Cardiac septum (tissue), 1 donor: Measurements from ENCODE around the gene CROCC2. TPM values are rescaled to one million over a fixed set of nuclear protein-coding genes. Genes with fewer than 3 reads are reported as not detected.
A peak's percentile ranks its signal among the peaks of the same experiment; 100 is the strongest.

ENCODE experiments used
- DNase-seq: peaks from one replicate; pipeline ENCODE4 v3.0.0-alpha.2; 2020; ENCODE audit warnings: low spot score
- intact Hi-C: fragments of 100-400 bp; cut with DNase I; formaldehyde crosslinking; loops from one replicate; pipeline ENCODE4 v1.14.0; 2022
- total RNA-seq: library from RNA; stranded (reverse); fragmentation: NEBNext Ultra II Directional; extraction: Animal tissue kit (Norgen Biotek cat#: 25700); gene quantifications from one replicate; pipeline ENCODE4 v1.2.1, GENCODE V29; 2021
- donor health status: DM: no; HTN: no; CAD: no.

CROCC2 gene
- total RNA-seq, 1 donor from 2014 or later: not detected

DNA sequence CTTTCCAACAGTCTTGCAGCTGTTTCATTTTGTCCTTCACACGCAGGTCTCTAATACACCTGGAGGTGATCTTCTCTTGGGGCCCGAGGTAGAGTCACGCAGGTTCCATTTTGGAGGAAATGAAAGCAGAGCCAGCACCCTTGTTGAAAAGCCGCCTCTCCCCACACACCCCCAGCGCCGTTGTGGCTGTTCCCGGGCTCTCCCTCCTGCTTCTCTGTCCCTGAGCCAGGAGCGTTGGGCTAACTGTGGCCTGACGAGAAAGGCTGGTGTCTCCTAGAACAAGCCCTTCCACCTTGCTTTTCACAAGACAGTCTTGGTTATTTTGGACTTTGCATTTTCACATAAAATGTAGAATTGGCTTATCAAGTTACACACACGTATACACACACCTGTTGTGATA is 108.6 kb downstream of the CROCC2 start:
- intact Hi-C loops: no loop called here
- DNase-seq: peak; percentile 56

DNA sequence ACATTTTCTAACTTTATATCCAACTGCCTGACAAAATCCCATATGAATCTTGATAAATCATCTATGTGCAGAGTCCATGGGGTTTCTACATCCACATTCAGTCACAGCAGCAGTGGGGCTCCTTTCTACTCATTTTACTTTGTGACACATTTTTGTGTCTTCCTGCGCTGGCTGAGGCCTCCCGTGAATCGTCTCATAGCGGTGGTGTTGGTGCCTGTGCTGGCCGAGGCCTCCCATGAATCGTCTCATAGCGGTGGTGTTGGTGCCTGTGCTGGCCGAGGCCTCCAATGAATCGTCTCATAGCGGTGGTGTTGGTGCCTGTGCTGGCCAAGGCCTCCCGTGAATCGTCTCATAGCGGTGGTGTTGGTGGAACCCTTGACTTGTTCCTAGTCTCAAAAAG is 109.3 kb downstream of the CROCC2 start:
- intact Hi-C loops: no loop called here
- peak; percentile 59 for DNase-seq

DNA sequence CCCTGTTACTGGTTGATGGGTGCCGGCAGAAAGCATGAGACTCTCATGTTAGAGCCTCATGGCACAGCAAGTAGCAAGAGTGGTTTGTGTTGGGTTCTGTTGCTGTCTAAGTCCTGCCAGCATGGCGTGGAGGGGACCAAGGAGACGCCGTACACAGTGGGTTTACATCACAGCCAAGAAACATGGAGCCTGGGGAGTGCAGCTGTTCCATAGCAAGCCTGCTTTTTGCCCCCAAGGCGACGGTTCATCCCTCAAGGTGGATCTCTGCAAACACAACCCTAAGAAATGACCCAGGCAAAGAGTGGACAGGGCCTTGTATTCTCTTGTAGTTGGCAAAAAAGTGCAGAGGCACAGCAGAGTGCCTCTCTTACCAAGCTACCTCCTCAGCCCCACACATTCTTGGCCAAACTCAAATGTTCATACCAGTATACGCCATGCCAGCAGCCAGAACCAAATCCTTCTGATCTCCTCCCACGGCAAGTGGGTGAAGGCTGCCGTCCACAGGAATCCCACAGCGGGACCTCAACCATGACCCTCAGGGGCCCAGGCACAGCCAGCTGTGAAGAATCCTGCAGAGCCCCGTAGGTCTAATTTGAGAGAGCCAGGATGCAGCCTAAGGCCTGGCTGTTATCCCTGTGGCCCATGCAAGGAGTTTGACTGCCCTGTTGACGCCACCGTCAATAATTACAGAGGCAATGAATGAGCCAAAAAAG is 111.2 kb downstream of the CROCC2 start:
- peak; percentile 70 for DNase-seq
- intact Hi-C loops: no loop called here

DNA sequence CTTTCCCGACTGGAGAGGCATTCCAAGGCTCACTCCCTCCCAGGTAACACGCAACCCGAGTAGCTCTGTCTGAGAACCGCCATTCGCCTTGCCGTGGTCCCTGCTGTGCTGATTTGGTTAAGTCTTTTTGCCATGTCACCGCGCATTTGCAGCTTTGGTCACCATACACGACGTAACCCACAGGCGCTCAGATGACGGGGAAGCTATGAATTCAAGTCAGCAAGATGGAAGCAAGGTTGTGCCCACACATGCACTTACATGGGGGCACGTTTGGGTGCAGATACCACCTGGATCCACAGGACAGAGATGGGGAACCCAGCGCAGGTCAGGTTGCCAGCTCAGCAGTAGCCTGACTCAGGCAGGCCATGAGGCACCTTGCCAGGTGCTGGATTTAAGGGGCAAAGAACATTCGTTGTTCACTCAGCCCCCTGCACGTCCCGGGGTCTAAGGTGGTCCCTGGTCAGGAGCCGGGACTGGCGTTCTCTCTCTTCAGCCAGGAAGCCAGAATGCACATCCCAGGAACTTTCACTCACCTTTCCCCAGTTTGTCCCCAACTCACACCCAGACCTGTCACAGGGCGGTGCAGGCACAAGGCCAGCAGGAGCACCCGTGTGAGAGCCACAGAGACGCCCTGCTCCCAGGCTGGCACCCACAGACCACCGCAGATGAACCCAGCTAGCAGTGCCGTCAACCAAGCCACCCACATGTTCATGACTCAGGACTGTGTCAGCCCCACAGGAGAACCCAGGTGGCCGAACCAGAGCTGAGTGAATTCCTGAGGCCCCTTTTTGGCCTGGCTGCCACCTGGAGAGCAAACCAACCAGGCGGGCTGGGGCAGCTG is 112.1 kb downstream of the CROCC2 start:
- intact Hi-C loops: no loop called here
- DNase-seq: peak; percentile 65

DNA sequence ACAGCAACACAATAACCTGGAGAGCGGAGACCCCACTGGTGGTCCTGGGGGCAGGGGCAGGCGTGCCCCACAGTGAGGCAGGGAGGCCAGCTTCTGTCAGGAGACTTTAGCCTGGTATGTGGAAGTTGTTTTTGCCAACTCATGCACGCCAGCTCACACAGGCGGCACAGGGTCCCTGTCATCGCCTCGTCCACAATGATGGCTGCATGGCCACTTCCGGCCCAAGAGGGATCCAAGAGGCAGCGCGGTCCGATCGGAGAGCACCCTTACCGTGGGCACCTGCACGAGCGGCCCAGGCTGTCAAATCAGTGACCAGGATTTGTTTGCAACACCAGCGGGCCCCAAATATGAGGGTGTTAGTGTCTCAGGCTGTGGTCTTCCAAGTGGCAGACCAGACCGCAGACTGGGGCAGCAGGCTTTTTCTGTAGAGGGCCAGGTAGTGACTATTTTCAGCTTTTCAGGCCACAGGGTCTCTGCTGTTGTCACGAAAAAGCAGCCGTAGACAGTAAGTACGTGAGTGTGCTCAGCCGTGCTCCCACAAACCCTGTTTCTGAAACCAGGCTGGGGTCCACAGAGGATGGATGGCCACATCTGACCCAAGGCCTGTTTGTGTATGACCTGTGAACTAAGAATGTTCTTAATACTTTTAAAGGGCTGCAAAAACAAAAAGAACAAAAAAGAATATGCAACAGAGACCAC is 113.5 kb downstream of the CROCC2 start:
- intact Hi-C loops: no loop called here
- DNase-seq: peak; percentile 31

DNA sequence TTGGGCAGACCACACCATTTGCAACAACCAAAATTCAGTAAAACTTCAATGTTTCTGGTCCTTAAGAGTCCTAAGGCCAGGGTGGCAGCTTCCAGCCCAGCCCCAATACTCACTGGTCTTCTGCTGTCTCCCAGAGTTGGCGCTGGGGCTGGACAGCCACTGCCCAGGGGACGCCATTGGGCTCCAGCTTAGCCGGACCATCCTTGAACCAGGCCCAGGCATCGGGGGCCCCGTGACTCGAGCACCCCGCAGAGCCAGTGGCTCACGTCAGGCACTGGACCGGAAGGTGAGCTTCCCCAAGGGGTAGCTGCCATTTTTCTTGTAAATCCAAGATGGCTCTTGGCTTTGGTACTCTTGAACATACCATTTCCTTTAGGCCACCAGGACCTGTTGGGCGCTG is 114.1 kb downstream of the CROCC2 start:
- DNase-seq: peak; percentile 70

DNA sequence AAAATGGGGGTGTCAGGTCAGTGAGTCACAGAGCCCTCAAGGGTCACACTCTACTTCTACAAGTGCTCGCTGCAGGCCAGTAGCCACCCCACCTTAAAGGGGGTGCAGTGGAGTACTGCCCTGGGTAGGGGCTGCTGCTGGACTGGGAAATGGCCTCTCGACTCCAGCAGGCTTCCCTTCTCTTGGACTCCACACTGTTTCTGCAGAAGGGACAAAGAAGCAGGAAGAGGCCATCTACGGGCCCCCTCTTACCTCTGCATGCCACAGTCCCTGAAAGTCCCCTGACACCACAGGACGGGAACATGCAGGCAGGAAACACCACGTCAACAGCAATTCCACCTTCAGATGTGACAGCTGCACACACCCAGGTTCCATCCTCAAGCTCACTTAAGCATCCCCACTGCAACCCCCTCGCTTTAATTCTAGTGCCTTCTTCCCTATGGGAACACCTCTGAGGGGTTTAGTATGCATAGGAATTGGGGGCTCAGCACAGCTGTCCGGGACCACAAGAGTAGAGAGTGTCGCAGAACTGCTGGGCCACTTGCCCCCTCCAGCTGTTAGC is 114.6 kb downstream of the CROCC2 start:
- intact Hi-C loops: no loop called here
- DNase-seq: peak; percentile 33

More for the DNA sequence above, 114.1 kb downstream of the CROCC2 start:
- intact Hi-C loops: no loop called here

DNA sequence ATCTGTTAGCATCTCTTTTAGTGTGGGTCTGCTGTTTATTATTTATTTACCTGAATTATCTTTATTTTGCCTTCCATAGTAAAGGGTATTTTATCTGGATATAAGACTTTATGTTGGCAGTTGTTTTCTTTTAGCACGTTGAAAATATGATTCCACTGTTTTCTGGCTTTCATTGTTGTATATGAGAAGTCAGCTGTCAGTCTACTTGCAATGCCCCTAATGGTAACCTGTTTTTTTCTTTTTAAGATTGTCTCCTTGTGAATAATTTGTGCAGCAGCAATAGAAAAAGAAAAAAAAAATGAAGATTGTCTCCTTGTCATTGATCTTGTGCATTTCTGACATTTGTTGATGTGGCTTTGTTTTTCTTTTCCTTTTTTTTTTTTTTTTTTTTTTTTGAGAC is 119.5 kb downstream of the CROCC2 start:
- DNase-seq: no peak
- intact Hi-C loops: no loop called here

DNA sequence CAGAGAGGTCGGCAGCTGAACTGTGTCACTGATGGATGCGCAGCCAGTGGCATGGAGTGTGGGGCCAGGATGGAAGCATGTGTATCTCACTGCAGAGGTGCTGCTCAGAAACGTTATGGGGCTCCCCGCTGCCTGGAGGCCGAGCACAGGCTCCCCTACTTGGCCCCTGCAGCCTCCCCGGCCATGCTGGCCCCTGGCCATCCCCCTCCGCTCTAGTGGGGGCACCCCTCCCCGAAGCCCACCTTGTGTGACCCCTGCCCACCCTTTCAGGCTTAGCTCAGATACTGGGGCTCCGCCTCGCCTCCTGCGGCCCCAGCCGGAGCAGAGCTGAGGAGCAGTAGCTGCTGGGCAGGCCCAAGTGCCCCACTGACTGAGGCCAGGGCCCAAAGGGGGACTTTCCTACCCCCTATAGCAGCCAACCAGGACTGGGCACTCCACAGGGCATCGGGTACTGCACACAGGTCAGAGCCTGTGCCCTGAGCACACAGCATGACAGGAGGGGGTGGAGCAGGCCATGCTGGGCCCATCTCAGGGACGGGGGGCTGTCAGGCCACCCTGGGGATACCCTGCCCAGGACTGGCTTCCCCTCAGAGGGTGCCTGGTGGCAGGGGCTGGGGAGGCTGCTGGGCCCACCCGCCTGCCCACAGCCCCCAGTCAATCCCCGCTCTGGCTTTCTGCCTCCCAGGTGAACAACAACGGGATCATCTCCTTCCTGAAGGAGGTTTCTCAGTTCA is 123.6 kb downstream of the CROCC2 start:
- peak; percentile 46 for DNase-seq
- intact Hi-C loops: no loop called here

DNA sequence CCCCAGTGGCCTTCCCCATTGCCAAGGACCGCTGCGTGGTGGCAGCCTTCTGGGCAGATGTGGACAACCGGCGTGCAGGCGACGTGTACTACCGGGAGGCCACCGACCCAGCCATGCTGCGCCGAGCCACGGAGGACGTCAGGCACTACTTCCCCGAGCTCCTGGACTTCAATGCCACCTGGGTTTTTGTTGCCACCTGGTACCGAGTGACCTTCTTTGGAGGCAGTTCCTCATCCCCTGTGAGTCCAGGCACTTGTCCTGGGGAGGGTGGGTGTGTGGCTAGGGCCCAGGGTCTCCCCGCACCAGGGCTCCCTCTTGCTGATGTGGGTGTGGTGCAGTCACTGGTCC is 124.2 kb downstream of the CROCC2 start:
- DNase-seq: peak; percentile 65
- intact Hi-C loops: no loop called here

DNA sequence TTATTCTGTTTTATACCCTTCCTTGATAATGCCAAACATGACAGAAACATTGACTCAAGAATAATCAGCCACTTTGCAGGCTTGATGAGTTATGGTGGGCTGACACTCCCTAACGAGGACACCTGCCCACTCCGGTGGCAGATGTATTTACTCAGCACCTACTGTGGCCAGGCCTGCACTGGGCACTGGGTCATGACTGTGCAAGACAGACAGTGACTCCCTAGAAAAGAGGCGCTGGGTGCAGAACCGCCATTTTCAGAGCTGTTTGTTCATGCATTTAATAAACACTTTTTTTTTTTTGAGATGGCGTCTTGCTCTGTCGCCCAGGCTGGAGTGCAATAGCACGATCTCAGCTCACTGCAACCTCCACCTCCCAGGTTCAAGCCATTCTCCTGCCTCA is 124.7 kb downstream of the CROCC2 start:
- intact Hi-C loops: no loop called here

DNA sequence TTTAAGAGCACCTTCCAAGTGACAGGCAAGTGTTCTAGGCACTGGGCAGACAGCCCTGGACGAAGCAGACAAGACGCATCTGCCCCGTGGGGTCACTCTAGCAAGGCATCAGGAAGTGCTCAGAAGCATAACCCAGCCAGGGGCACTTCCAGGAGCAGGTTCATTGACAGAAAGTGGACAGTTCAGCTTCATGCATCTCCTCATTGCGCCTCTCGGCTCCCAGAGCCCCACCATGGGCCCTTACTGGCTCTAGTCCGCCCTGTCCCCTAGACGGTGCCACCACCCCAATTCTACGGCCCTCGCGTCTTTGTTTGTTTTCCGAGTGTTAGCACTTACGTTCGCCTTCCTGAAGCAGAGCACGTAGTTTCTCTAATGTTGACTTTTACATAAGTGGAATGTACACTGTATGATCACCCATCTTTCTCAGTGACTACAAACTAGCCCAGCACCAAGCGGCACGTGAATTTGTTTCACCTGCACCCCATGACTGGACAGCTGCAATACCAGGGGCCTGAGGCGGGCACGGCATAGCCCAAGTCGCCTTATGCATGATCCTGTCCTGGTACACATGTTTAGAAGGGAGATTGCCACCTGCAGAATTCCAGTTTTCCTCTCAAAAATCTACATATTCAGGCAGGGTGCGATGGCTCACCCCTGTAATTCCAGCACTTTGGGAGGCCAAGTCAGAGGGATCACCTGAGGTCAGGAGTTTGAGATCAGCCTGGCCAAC is 125.5 kb downstream of the CROCC2 start:
- peak; percentile 71 for DNase-seq
- intact Hi-C loops: no loop called here

More for the DNA sequence above, 124.7 kb downstream of the CROCC2 start:
- no peak for DNase-seq

DNA sequence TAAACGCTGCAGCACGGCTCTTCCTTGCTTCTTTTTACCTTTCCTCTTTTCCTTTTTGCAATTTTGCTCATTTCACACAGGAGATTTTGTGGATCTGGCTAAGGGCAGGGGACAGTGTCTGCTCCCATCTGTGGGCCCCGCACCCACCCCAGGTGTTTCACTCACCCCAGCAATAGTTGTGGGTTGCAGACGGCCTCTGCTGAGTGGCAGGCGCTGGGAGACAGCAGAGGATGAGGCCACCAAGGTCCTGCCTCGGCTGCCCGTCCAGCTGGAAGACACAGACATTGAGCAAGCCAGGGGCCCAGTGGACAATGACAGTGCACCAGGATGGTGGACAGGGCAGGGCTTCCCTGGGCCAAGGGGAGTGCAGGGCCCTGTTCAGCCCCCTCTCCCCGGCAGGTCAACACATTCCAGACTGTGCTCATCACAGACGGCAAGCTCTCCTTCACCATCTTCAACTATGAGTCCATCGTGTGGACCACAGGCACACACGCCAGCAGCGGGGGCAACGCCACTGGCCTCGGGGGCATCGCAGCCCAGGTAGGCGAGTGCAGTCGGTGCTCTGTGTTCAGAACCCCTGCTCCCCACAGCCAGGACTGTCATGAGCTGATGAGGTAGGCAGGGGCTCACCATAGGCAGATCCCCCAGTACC is 127.3 kb downstream of the CROCC2 start:
- peak; percentile 65 for DNase-seq
- intact Hi-C loops: no loop called here

DNA sequence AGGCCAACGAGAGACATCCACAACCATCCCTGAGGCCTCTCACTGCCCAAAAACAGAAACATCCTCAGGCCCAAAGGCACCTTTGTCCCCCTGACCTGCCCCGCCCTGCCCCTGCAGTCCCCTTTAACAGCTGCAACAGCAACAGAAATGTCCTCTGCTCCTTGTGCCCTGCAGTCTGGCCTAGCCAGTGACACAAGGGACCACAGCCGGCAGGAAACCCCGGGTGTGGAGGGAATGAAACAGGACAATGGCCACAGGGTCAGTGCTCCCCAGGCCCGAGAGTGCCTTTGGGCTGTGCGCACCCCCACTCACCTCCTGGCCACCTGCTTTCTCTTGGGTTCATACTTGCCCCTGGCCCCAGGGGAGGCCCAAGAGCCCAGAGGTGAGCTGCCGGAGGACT is 127.9 kb downstream of the CROCC2 start:
- peak; percentile 44 for DNase-seq
- intact Hi-C loops: no loop called here

DNA sequence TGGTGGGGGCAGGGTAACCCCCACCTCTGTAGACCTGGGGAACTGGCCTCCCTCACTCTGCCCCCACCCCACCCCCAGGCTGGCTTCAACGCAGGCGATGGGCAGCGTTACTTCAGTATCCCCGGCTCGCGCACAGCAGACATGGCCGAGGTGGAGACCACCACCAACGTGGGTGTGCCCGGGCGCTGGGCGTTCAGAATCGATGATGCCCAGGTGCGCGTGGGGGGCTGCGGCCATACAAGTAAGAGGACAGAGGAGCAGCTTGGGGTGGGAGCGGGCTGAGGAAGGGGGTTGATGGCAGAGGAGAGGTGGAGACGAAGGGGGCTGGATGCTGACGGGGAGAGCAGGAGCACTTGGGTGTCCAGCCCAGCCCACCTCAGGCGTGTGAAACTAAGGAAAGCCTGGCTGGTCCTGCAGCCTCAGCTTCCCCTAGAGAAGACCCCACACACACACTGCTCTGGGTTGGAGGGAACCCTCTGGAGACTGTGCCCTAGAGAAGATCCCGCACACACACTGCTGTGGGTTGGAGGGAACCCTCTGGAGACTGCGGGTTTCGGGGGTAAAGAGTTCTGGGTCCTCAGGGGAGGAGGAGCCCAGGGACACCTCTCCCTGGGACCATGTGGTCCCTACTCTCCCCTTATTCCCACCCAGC is 128.5 kb downstream of the CROCC2 start:
- intact Hi-C loops: no loop called here
- DNase-seq: peak; percentile 67

DNA sequence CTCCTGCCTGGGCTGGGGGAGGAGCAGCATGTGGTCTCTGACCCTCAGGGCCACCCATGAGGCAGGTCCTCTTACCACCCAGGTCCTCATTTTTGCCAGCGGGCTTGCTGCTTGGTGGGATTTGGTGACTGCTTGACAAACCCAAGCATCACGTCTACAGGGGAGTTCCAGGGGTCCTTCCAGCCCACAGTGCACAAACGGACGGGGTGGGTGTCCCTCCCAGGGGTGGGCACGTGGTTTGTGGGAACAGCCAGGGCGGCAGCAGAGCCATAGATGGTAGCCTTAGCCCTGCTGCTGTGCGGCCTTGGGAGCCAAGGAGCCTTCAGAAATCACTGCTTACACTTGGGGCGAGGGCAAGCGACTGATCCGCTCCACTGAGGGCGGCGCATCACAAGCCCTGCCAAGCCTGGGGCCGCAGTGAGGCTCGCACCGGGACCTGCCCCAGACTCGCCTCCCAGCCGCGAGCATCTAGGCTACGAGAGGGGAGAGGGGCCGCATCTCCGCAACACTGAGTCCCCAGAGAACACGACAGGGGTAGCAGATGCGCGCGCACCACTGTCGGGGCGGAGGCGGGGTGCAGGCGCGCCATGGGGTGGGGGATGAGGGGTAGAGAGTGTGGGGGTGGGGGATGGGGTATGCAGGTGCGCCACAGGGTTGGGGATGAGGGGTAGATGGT is 129.1 kb downstream of the CROCC2 start:
- peak; percentile 55 for DNase-seq
- intact Hi-C loops: no loop called here

DNA sequence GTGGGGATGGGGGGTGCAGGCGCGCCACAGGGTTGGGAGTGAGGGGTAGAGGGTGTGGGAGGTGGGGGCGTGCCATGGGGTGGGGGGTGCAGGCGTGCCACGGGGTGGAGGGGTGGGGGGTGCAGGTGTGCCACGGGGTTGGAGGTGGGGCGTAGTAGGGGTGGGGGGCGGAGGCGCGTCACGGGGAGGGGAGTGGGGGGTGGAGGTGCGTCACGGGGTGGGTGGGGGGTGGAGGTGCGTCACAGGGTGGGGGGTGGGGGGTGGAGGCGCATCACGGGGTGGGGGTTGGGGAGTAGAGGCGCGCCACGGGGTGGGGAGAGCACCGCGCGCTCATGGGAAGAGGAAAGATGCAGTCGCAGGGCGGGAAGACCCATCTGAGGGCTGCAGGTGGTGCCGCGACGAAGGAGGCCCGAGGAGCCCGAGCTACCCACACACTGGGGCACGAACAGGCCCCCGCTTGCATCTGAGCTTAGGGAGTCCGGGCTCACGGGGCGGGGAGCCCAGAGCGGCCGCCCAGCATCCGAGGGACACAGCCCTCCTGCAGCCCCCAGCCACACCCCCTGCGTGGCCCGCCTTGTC is 129.8 kb downstream of the CROCC2 start:
- no peak for DNase-seq
- intact Hi-C loops: no loop called here
